ENCODE data around the gene PPP1R27.
A peak's percentile ranks its signal among the peaks of the same experiment; 100 is the strongest.

The PPP1R27 gene

GRCh38 chr17:81802856-81803643, 31.8 kb downstream of the PPP1R27 start:
- no peak overlapping the region for H3K4me3 ChIP-seq (ENCODE audit: low read depth, low read length)
- DNase-seq (ENCODE audit: low read depth) = no peak
- TF ChIP-seq MYC (IDR thresholded peaks at IDR 0.05; ENCODE audit: low read depth, low read length) = no peak
- TF ChIP-seq CTCF (IDR thresholded peaks at IDR 0.05; ENCODE audit: low read depth, low read length) = no peak
- no peak for TF ChIP-seq POLR2A (IDR thresholded peaks at IDR 0.05; ENCODE audit: extremely low read depth, insufficient read length)
- TF ChIP-seq MAX (IDR thresholded peaks at IDR 0.05; ENCODE audit: low read depth, low read length) = no peak

GRCh38 chr17:81802048-81802758, 32.6 kb downstream of the PPP1R27 start:
- DNase-seq (ENCODE audit: low read depth) = no peak
- TF ChIP-seq POLR2A (IDR thresholded peaks at IDR 0.05; ENCODE audit: extremely low read depth, insufficient read length) (no peak), CTCF (IDR thresholded peaks at IDR 0.05; ENCODE audit: low read depth, low read length) (no peak), MYC (IDR thresholded peaks at IDR 0.05; ENCODE audit: low read depth, low read length) (no peak), MAX (IDR thresholded peaks at IDR 0.05; ENCODE audit: low read depth, low read length) (no peak)

GRCh38 chr17:81801327-81801726, 33.5 kb downstream of the PPP1R27 start:
- no peak overlapping the region for H3K4me3 ChIP-seq (ENCODE audit: low read depth, low read length)
- no peak for DNase-seq (ENCODE audit: low read depth)
- TF ChIP-seq MAX (IDR thresholded peaks at IDR 0.05; ENCODE audit: low read depth, low read length) = no peak
- no peak for TF ChIP-seq CTCF (IDR thresholded peaks at IDR 0.05; ENCODE audit: low read depth, low read length)
- TF ChIP-seq POLR2A (IDR thresholded peaks at IDR 0.05; ENCODE audit: extremely low read depth, insufficient read length) = no peak
- TF ChIP-seq MYC (IDR thresholded peaks at IDR 0.05; ENCODE audit: low read depth, low read length) = no peak

More at GRCh38 chr17:81802048-81802758, 32.6 kb downstream of the PPP1R27 start:
- no peak overlapping the region for H3K4me3 ChIP-seq (ENCODE audit: low read depth, low read length)

- H3K4me3 ChIP-seq (ENCODE audit: low read depth, low read length) = no peak overlapping the region
- DNase-seq (ENCODE audit: low read depth) = peak; percentile 67
- TF ChIP-seq POLR2A (IDR thresholded peaks at IDR 0.05; ENCODE audit: extremely low read depth, insufficient read length) (no peak), CTCF (IDR thresholded peaks at IDR 0.05; ENCODE audit: low read depth, low read length) (no peak), MYC (IDR thresholded peaks at IDR 0.05; ENCODE audit: low read depth, low read length) (no peak), MAX (IDR thresholded peaks at IDR 0.05; ENCODE audit: low read depth, low read length) (no peak)
Measured at GRCh38 chr17:81794509-81794908, 40.3 kb downstream of the PPP1R27 start.

GRCh38 chr17:81794074-81794476, 40.8 kb downstream of the PPP1R27 start:
- no peak overlapping the region for H3K4me3 ChIP-seq (ENCODE audit: low read depth, low read length)
- TF ChIP-seq POLR2A (IDR thresholded peaks at IDR 0.05; ENCODE audit: extremely low read depth, insufficient read length) (no peak), MAX (IDR thresholded peaks at IDR 0.05; ENCODE audit: low read depth, low read length) (no peak), CTCF (IDR thresholded peaks at IDR 0.05; ENCODE audit: low read depth, low read length) (no peak), MYC (IDR thresholded peaks at IDR 0.05; ENCODE audit: low read depth, low read length) (no peak)

More at GRCh38 chr17:81794074-81794476, 40.8 kb downstream of the PPP1R27 start:
- DNase-seq (ENCODE audit: low read depth) = no peak
